ENCODE measurements around the gene CHST5. TPM values are rescaled to one million over a fixed set of nuclear protein-coding genes. Genes with fewer than 3 reads are reported as not detected.

CHST5 gene
- total RNA-seq, 1 experiment from 2014 or later: 0.11 TPM

GRCh38 chr16:75483222-75483621 is 52.7 kb downstream of the CHST5 start:
- no peak overlapping the region for H3K27ac Mint-ChIP-seq (ENCODE audit: unreplicated experiment)
- H3K36me3 Mint-ChIP-seq (ENCODE audit: insufficient read depth, unreplicated experiment): no peaks in the 10 kb centered on the region
- Histone ChIP-seq H3K27me3 (replicated peaks; ENCODE audit: control insufficient read depth, insufficient read depth, low read length) (no peaks in the 10 kb centered on the region), H3K4me3 (ENCODE audit: low read depth, low read length) (no peak overlapping the region), H3K4me1 (peaks cover 7% of the 10 kb centered on the region; the same call in 1 of the 2 replicates), H3K36me3 (ENCODE audit: control insufficient read depth, insufficient read depth, low read length) (no peaks in the 10 kb centered on the region), H3K9me3 (no peaks in the 10 kb centered on the region)
- H3K4me3 Mint-ChIP-seq (ENCODE audit: unreplicated experiment): no peak overlapping the region
- H3K9me3 Mint-ChIP-seq (ENCODE audit: unreplicated experiment): no peaks in the 10 kb centered on the region
- no peaks in the 10 kb centered on the region for H3K4me1 Mint-ChIP-seq (ENCODE audit: low read depth, unreplicated experiment)
- no TSS peak for BruUV-seq (replicated peaks)
- intact Hi-C loops (cut with micrococcal nuclease; ENCODE audit: unreplicated experiment): no loop called here
- no peak for TF ChIP-seq CTCF (IDR thresholded peaks at IDR 0.05; ENCODE audit: insufficient read depth in 1 of 2, low read depth in 1 of 2, low read length in 1 of 2, severe bottlenecking in 1 of 2, unreplicated experiment in 1 of 2)
- no peaks in the 10 kb centered on the region for H3K27me3 Mint-ChIP-seq (ENCODE audit: insufficient read depth, unreplicated experiment)
- DNase-seq: no peak
- POLR2A ChIA-PET: no interaction called here
- CTCF ChIA-PET: no interaction called here

GRCh38 chr16:75482434-75483205 is 53.3 kb downstream of the CHST5 start:
- TF ChIP-seq CTCF (IDR thresholded peaks at IDR 0.05; ENCODE audit: insufficient read depth in 1 of 2, low read depth in 1 of 2, low read length in 1 of 2, severe bottlenecking in 1 of 2, unreplicated experiment in 1 of 2): no peak
- Histone ChIP-seq H3K27me3 (replicated peaks; ENCODE audit: control insufficient read depth, insufficient read depth, low read length) (no peaks in the 10 kb centered on the region), H3K4me1 (peaks cover 7% of the 10 kb centered on the region; the same call in 1 of the 2 replicates), H3K9me3 (no peaks in the 10 kb centered on the region), H3K4me3 (ENCODE audit: low read depth, low read length) (no peak overlapping the region), H3K36me3 (ENCODE audit: control insufficient read depth, insufficient read depth, low read length) (no peaks in the 10 kb centered on the region)
- no peak for DNase-seq
- H3K4me3 Mint-ChIP-seq (ENCODE audit: unreplicated experiment): no peak overlapping the region
- no peaks in the 10 kb centered on the region for H3K27me3 Mint-ChIP-seq (ENCODE audit: insufficient read depth, unreplicated experiment)
- H3K36me3 Mint-ChIP-seq (ENCODE audit: insufficient read depth, unreplicated experiment): no peaks in the 10 kb centered on the region
- H3K4me1 Mint-ChIP-seq (ENCODE audit: low read depth, unreplicated experiment): no peaks in the 10 kb centered on the region
- intact Hi-C loops (cut with micrococcal nuclease; ENCODE audit: unreplicated experiment): no loop called here
- POLR2A ChIA-PET: no interaction called here
- no peak overlapping the region for H3K27ac Mint-ChIP-seq (ENCODE audit: unreplicated experiment)
- CTCF ChIA-PET: no interaction called here
- H3K9me3 Mint-ChIP-seq (ENCODE audit: unreplicated experiment): no peaks in the 10 kb centered on the region
- BruUV-seq (replicated peaks): no TSS peak

GRCh38 chr16:75481475-75481874 is 54.4 kb downstream of the CHST5 start:
- Histone ChIP-seq H3K4me1 (peaks cover 7% of the 10 kb centered on the region; the same call in 1 of the 2 replicates), H3K36me3 (ENCODE audit: control insufficient read depth, insufficient read depth, low read length) (no peaks in the 10 kb centered on the region), H3K4me3 (ENCODE audit: low read depth, low read length) (no peak overlapping the region), H3K27me3 (replicated peaks; ENCODE audit: control insufficient read depth, insufficient read depth, low read length) (no peaks in the 10 kb centered on the region), H3K9me3 (no peaks in the 10 kb centered on the region)
- H3K4me1 Mint-ChIP-seq (ENCODE audit: low read depth, unreplicated experiment): no peaks in the 10 kb centered on the region
- no peak for DNase-seq
- no peaks in the 10 kb centered on the region for H3K27me3 Mint-ChIP-seq (ENCODE audit: insufficient read depth, unreplicated experiment)
- POLR2A ChIA-PET: no interaction called here
- no peak for TF ChIP-seq CTCF (IDR thresholded peaks at IDR 0.05; ENCODE audit: insufficient read depth in 1 of 2, low read depth in 1 of 2, low read length in 1 of 2, severe bottlenecking in 1 of 2, unreplicated experiment in 1 of 2)
- no peak overlapping the region for H3K4me3 Mint-ChIP-seq (ENCODE audit: unreplicated experiment)
- BruUV-seq (replicated peaks): no TSS peak
- intact Hi-C loops (cut with micrococcal nuclease; ENCODE audit: unreplicated experiment): no loop called here
- CTCF ChIA-PET: no interaction called here
- no peak overlapping the region for H3K27ac Mint-ChIP-seq (ENCODE audit: unreplicated experiment)
- H3K36me3 Mint-ChIP-seq (ENCODE audit: insufficient read depth, unreplicated experiment): no peaks in the 10 kb centered on the region
- H3K9me3 Mint-ChIP-seq (ENCODE audit: unreplicated experiment): no peaks in the 10 kb centered on the region
